Esophagus muscularis mucosa (tissue), 4 donors: ENCODE data around the gene AMFR. TPM values are rescaled to one million over a fixed set of nuclear protein-coding genes. Genes with fewer than 3 reads are reported as not detected.

Source experiments
- DNase-seq: peaks from one replicate; pipeline ENCODE4 v3.0.0-alpha.2; 2017; ENCODE audit errors: extremely low spot score
- H3K27ac ChIP-seq, 4 donors: fragments of 200-600 bp; sonication (generic); replicated peaks in 1 of 4; 1 replicate in 3 of 4; 2 replicates in 1 of 4; pipeline ENCODE4 v1.5.1; 2016 to 2019; ENCODE audit warnings: mild to moderate bottlenecking in 1 of 4
- H3K27me3 ChIP-seq, 4 donors: fragments of 200-600 bp; sonication (generic); one replicate each; pipeline versions ENCODE4 v1.5.1 to v1.6.0; 2016 to 2019
- H3K36me3 ChIP-seq, 4 donors: fragments of 200-600 bp; sonication (generic); one replicate each; pipeline ENCODE4 v1.5.1; 2016 to 2019
- H3K4me1 ChIP-seq, 4 donors: fragments of 200-600 bp; sonication (generic); one replicate each; pipeline ENCODE4 v1.5.1; 2016 to 2019
- H3K4me3 ChIP-seq, 4 donors: fragments of 200-600 bp; sonication (generic); 1 replicate in 2 of 4; 2 replicates in 2 of 4; pipeline ENCODE4 v1.5.1; 2016 to 2019; ENCODE audit warnings: mild to moderate bottlenecking in 4 of 4, moderate library complexity in 1 of 4
- H3K9me3 ChIP-seq, 4 donors: fragments of 200-600 bp; sonication (generic); 1 replicate in 3 of 4; 2 replicates in 1 of 4; pipeline ENCODE4 v1.5.1; 2016 to 2019
- EP300 ChIP-seq: sonication (generic); formaldehyde crosslinking; IDR thresholded peaks from one replicate; pipeline ENCODE4 v1.6.1; 2017; ENCODE audit warnings: antibody characterized with exemption
- POLR2A ChIP-seq: fragments of 450-650 bp; IDR thresholded peaks from one replicate; pipeline ENCODE4 v1.6.1; 2017; ENCODE audit warnings: antibody characterized with exemption, moderate library complexity, mild to moderate bottlenecking, low read depth
- POLR2AphosphoS5 ChIP-seq, 2 donors: sonication (generic); formaldehyde crosslinking; IDR thresholded peaks; one replicate each; pipeline ENCODE4 v1.6.1; 2017; ENCODE audit warnings: antibody characterized with exemption in 2 of 2
- WGBS: methylation state at CpG from one replicate; pipeline ENCODE4 v1.1.5; 2018; 5-methylcytosine and 5-hydroxymethylcytosine counted together
- intact Hi-C: fragments of 100-400 bp; cut with DNase I; formaldehyde crosslinking; loops from one replicate; pipeline ENCODE4 v1.15.1; 2023
- total RNA-seq, 4 donors: library from RNA; depleted of rRNA; stranded (reverse); fragments of >200 nt; gene quantifications; one replicate each; pipeline versions ENCODE4 v1.1.0 to v1.2.1, GENCODE V29; 2016
- TF ChIP-seq, protein P1 (sequence below), 3 experiments: fragments of 200-600 bp in 2 of 3; fragments of 450-650 bp in 1 of 3; sonication (generic) in 2 of 3; IDR thresholded peaks; one replicate each; pipeline ENCODE4 v1.5.1; 2017 to 2019; ENCODE audit warnings: antibody characterized with exemption in 3 of 3, mild to moderate bottlenecking in 2 of 3, moderate library complexity in 1 of 3

Gene AMFR
- total RNA-seq, 4 donors from 2014 or later = 150 to 205 (median 179) TPM

DNA sequence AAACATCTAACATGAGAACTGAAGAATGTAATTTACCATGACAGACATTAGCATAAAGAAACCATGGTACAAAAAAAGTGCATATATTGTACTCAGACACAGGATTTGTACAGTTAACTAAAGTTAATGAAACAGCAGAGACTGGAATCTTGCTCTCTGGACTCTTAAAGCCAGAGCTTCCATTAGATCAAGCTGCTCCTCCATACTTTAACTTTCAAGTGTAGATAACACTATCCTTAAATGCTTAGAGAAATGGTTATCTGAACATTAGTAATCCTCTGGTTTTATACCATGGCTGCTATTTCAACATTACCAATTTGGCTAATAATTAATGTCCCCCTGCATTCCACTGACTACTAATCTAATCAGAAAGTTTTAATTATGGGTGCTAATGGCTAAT lies 22.7 kb upstream of the AMFR start:
- intact Hi-C loops = no loop called here
- Histone ChIP-seq H3K27ac (no peak overlapping the region), H3K9me3 (no peaks in the 10 kb centered on the region), H3K36me3 (peaks cover 4 to 45% (median 37%) of the 10 kb centered on the region in 4 donors), H3K27me3 (no peaks in the 10 kb centered on the region), H3K4me3 (no peak overlapping the region), H3K4me1 (peaks cover 30 to 44% (median 41%) of the 10 kb centered on the region in 4 donors)
- no peak for DNase-seq
- TF ChIP-seq EP300 (no peak), POLR2AphosphoS5 (IDR thresholded peaks at IDR 0.05) (no peak), POLR2A (no peak)
- TF ChIP-seq, protein P1, sequence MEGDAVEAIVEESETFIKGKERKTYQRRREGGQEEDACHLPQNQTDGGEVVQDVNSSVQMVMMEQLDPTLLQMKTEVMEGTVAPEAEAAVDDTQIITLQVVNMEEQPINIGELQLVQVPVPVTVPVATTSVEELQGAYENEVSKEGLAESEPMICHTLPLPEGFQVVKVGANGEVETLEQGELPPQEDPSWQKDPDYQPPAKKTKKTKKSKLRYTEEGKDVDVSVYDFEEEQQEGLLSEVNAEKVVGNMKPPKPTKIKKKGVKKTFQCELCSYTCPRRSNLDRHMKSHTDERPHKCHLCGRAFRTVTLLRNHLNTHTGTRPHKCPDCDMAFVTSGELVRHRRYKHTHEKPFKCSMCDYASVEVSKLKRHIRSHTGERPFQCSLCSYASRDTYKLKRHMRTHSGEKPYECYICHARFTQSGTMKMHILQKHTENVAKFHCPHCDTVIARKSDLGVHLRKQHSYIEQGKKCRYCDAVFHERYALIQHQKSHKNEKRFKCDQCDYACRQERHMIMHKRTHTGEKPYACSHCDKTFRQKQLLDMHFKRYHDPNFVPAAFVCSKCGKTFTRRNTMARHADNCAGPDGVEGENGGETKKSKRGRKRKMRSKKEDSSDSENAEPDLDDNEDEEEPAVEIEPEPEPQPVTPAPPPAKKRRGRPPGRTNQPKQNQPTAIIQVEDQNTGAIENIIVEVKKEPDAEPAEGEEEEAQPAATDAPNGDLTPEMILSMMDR (IDR thresholded peaks at IDR 0.05) = no peak

DNA sequence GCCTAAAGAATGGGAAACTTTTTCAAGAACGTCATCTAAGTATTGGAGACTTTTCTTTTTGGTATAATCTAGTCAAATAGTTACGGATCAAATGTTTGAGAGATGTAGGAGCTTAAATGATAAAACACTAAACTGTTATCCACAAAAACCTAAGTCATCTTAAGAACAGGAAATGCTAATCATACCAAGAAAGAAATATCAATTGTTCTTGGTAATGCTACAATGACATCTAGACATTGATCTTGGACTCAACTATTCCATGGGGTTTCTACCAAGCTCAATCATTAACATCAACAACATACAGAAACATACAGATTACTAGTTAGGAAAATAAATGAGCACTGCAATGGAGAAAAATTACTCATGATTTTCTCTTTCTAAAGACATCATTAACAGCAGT lies 21.9 kb upstream of the AMFR start:
- TF ChIP-seq, protein P1 (IDR thresholded peaks at IDR 0.05) = no peak
- TF ChIP-seq EP300 = no peak
- TF ChIP-seq POLR2AphosphoS5 (IDR thresholded peaks at IDR 0.05) = no peak
- TF ChIP-seq POLR2A = no peak
- no peak overlapping the region for H3K27ac ChIP-seq
- H3K4me3 ChIP-seq = no peak overlapping the region
- WGBS = 89% methylated on average over 2 of the region's 2 CpGs
- H3K36me3 ChIP-seq = peaks cover 4 to 50% (median 40%) of the 10 kb centered on the region in 4 donors
- intact Hi-C loops = no loop called here
- H3K9me3 ChIP-seq = no peaks in the 10 kb centered on the region
- H3K27me3 ChIP-seq = no peaks in the 10 kb centered on the region
- peaks cover 23 to 37% (median 34%) of the 10 kb centered on the region in 4 donors for H3K4me1 ChIP-seq
- DNase-seq = no peak

DNA sequence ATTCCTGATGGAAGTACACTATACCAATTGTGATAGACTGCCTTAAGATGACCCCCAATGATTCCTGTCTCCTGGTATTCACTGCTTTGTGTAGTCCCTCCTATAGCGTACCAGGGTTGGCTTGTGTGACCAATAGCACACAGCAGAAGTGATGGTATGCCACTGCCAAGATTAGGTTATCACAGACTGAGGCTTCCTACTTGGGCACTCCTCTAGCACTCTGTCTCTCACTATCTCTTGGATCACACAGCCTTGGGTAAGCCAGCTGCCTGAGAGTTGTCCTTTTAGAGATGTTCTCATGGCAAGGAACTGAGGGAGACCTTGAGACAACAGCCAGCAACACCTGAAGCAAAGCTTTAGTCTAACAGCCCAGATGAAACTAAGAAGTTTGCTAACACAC lies 12.7 kb upstream of the AMFR start:
- no peak for DNase-seq
- Histone ChIP-seq H3K36me3 (peaks cover 10 to 82% (median 47%) of the 10 kb centered on the region in 4 donors), H3K4me1 (no peaks in the 10 kb centered on the region), H3K27me3 (no peaks in the 10 kb centered on the region), H3K4me3 (no peak overlapping the region), H3K27ac (no peak overlapping the region), H3K9me3 (no peaks in the 10 kb centered on the region)
- TF ChIP-seq POLR2AphosphoS5 (IDR thresholded peaks at IDR 0.05) = no peak
- no peak for TF ChIP-seq POLR2A
- TF ChIP-seq, protein P1 (IDR thresholded peaks at IDR 0.05) = no peak
- no peak for TF ChIP-seq EP300
- intact Hi-C loops = no loop called here
- WGBS = 100% methylated on average over 1 of the region's 1 CpG

DNA sequence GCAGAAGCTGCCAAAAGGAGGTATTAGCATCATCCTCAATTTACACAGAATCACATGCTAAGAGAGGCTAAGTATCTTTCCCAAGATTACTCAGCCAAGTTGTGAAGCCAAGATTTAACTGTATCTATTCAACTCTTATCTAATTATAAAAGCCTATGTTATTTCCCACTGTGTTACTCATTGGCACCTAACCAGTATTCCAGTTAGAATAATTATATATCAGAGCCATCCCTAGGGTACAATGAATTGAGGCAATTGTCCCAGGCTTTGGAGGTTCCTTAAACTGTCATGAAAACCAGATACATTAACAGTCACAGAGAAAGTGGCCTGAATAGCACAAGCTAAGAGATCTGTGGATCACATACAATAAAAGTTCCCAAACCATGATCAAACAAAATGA lies 10.9 kb upstream of the AMFR start:
- no peak overlapping the region for H3K27ac ChIP-seq
- TF ChIP-seq POLR2AphosphoS5 (IDR thresholded peaks at IDR 0.05) (no peak), POLR2A (no peak), EP300 (no peak)
- TF ChIP-seq, protein P1 (IDR thresholded peaks at IDR 0.05) = no peak
- no peak for DNase-seq
- no peak overlapping the region for H3K4me3 ChIP-seq
- H3K27me3 ChIP-seq = no peaks in the 10 kb centered on the region
- no peaks in the 10 kb centered on the region for H3K4me1 ChIP-seq
- no peaks in the 10 kb centered on the region for H3K9me3 ChIP-seq
- intact Hi-C loops = no loop called here
- peaks cover 10 to 80% (median 52%) of the 10 kb centered on the region in 4 donors for H3K36me3 ChIP-seq

DNA sequence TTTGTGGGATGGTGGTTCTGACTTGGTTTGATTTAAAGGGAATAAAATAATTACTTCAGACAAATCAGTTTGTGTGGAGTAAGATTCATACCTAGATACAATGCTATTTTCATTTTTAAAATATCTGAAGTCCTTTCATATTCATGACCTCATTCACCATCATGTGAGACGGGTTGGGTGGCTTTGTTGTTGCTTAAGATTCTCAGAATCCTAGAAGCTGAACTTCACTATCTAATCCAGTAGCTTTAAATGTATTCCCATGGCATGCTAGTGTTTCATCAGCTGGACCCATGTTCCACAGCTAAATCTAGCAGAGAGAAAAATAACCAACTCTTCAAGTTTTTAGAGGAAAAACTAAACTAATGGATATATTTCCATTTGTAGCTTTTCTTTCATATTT lies 2.7 kb upstream of the AMFR start:
- TF ChIP-seq EP300 = no peak
- no peak for TF ChIP-seq POLR2A
- no peak for TF ChIP-seq POLR2AphosphoS5 (IDR thresholded peaks at IDR 0.05)
- TF ChIP-seq, protein P1 (IDR thresholded peaks at IDR 0.05) = no peak
- H3K4me3 ChIP-seq = no peak overlapping the region

More for the DNA sequence above, 2.7 kb upstream of the AMFR start:
- WGBS = 85% methylated on average over 1 of the region's 1 CpG
- H3K27me3 ChIP-seq = no peaks in the 10 kb centered on the region
- DNase-seq = no peak
- peaks cover 10 to 21% (median 17%) of the 10 kb centered on the region in 4 donors for H3K4me1 ChIP-seq
- peaks cover 0 to 30% (median 12%) of the 10 kb centered on the region in 4 donors for H3K36me3 ChIP-seq
- H3K27ac ChIP-seq = no peak overlapping the region
- H3K9me3 ChIP-seq = no peaks in the 10 kb centered on the region
- intact Hi-C loops = loop anchor here (10.0 kb wide), 1 partner anchor 197 kb away; the partner anchor contains the start of gene MT1E
